Jurkat, Clone E6-1 (cell line): ENCODE results near the gene GALNTL6.
"Not testable (repeated sequence)": the region's sequence is repeated elsewhere in the genome, so short reads cannot be mapped to it uniquely, and the experiment has no call there.

ENCODE experiments used
- DNase-seq: peaks from one replicate; pipeline ENCODE4 v3.0.0-alpha.2; 2011; ENCODE audit warnings: low read depth, low spot score
- H3K4me3 ChIP-seq: 2 replicates; pipeline ENCODE4 v1.5.1; 2011; ENCODE audit warnings: mild to moderate bottlenecking, low read length, control low read depth, moderate library complexity

GALNTL6 gene

GRCh38 chr4:172794307-172794703, 981.1 kb downstream of the GALNTL6 start:
- no peak for DNase-seq

GRCh38 chr4:172797281-172797680, 984.1 kb downstream of the GALNTL6 start:
- H3K4me3 ChIP-seq, DNase-seq: not testable (repeated sequence)

More at GRCh38 chr4:172794307-172794703, 981.1 kb downstream of the GALNTL6 start:
- H3K4me3 ChIP-seq: no peak overlapping the region

GRCh38 chr4:172802032-172802431, 988.8 kb downstream of the GALNTL6 start:
- no peak for DNase-seq
- H3K4me3 ChIP-seq: no peak overlapping the region

GRCh38 chr4:172806841-172807240, 993.6 kb downstream of the GALNTL6 start:
- no peak for DNase-seq

GRCh38 chr4:172808196-172808595, 995.0 kb downstream of the GALNTL6 start:
- no peak for DNase-seq
- H3K4me3 ChIP-seq: no peak overlapping the region

More at GRCh38 chr4:172806841-172807240, 993.6 kb downstream of the GALNTL6 start:
- H3K4me3 ChIP-seq: no peak overlapping the region

GRCh38 chr4:172809319-172809718, 996.1 kb downstream of the GALNTL6 start:
- no peak for DNase-seq
- H3K4me3 ChIP-seq: no peak overlapping the region

- H3K4me3 ChIP-seq: no peak overlapping the region
- DNase-seq: no peak
Observed at GRCh38 chr4:172813359-172813923, 1000.2 kb downstream of the GALNTL6 start.

- no peak for DNase-seq
- H3K4me3 ChIP-seq: no peak overlapping the region
Observed at GRCh38 chr4:172815499-172816164, 1002.4 kb downstream of the GALNTL6 start.

GRCh38 chr4:172818901-172819300, 1005.7 kb downstream of the GALNTL6 start:
- no peak for DNase-seq
- no peak overlapping the region for H3K4me3 ChIP-seq

GRCh38 chr4:172819353-172819752, 1006.1 kb downstream of the GALNTL6 start:
- DNase-seq: no peak
- H3K4me3 ChIP-seq: no peak overlapping the region

GRCh38 chr4:172822331-172822730, 1009.1 kb downstream of the GALNTL6 start:
- DNase-seq: no peak
- H3K4me3 ChIP-seq: no peak overlapping the region

GRCh38 chr4:172826346-172826745, 1013.1 kb downstream of the GALNTL6 start:
- no peak for DNase-seq

GRCh38 chr4:172826861-172827260, 1013.7 kb downstream of the GALNTL6 start:
- no peak for DNase-seq

More at GRCh38 chr4:172826346-172826745, 1013.1 kb downstream of the GALNTL6 start:
- no peak overlapping the region for H3K4me3 ChIP-seq

GRCh38 chr4:172830295-172830764, 1017.1 kb downstream of the GALNTL6 start:
- H3K4me3 ChIP-seq: no peak overlapping the region
- DNase-seq: no peak

More at GRCh38 chr4:172826861-172827260, 1013.7 kb downstream of the GALNTL6 start:
- H3K4me3 ChIP-seq: no peak overlapping the region

GRCh38 chr4:172836661-172837060, 1023.5 kb downstream of the GALNTL6 start:
- H3K4me3 ChIP-seq: no peak overlapping the region
- DNase-seq: no peak

- DNase-seq: no peak
- H3K4me3 ChIP-seq: no peak overlapping the region
Observed at GRCh38 chr4:172838111-172838510, 1024.9 kb downstream of the GALNTL6 start.

GRCh38 chr4:172838943-172839342, 1025.7 kb downstream of the GALNTL6 start:
- no peak for DNase-seq
- H3K4me3 ChIP-seq: no peak overlapping the region

GRCh38 chr4:172842779-172843178, 1029.6 kb downstream of the GALNTL6 start:
- H3K4me3 ChIP-seq: no peak overlapping the region
- DNase-seq: no peak

GRCh38 chr4:172843192-172843591, 1030.0 kb downstream of the GALNTL6 start:
- no peak for DNase-seq
- H3K4me3 ChIP-seq: no peak overlapping the region

GRCh38 chr4:172844556-172844955, 1031.4 kb downstream of the GALNTL6 start:
- no peak overlapping the region for H3K4me3 ChIP-seq
- no peak for DNase-seq

- no peak overlapping the region for H3K4me3 ChIP-seq
- DNase-seq: no peak
Observed at GRCh38 chr4:172845281-172845680, 1032.1 kb downstream of the GALNTL6 start.
